ENCODE results near the gene KRTAP4-7.
"Not testable (repeated sequence)": the region's sequence is repeated elsewhere in the genome, so short reads cannot be mapped to it uniquely, and the experiment has no call there.

- not testable (repeated sequence) for TF ChIP-seq CTCF (IDR thresholded peaks at IDR 0.05); POLR2AphosphoS5 (IDR thresholded peaks at IDR 0.05; ENCODE audit: low read depth, low read length); REST (IDR thresholded peaks at IDR 0.05; ENCODE audit: insufficient read depth in 1 of 2, low read depth in 2 of 2, low read length in 1 of 2); SIN3A (IDR thresholded peaks at IDR 0.05; ENCODE audit: borderline replicate concordance, insufficient read depth, low read depth, low read length)
Measured at GRCh38 chr17:41123292-41123990, 39.5 kb downstream of the KRTAP4-7 start.

All from Panc1 (cell line).